ENCODE measurements around the gene B4GALT6. TPM values are rescaled to one million over a fixed set of nuclear protein-coding genes. Genes with fewer than 3 reads are reported as not detected.

B4GALT6 gene
- total RNA-seq, 1 experiment from 2014 or later, result 1.4 TPM

- Histone ChIP-seq H3K9me3 (ENCODE audit: low read length) (no peaks in the 10 kb centered on the region), H3K4me1 (ENCODE audit: insufficient read depth, low read length) (peaks cover 67% of the 10 kb centered on the region), H3K9me2 (replicated peaks; ENCODE audit: low read length) (no peaks in the 10 kb centered on the region), H3K27ac (ENCODE audit: low read length) (peak overlapping the region; percentile 46), H3K4me3 (ENCODE audit: low read length) (no peak overlapping the region), H3K27me3 (ENCODE audit: low read length) (no peaks in the 10 kb centered on the region), H3K36me3 (ENCODE audit: low read depth, low read length) (no peaks in the 10 kb centered on the region), H2AFZ (ENCODE audit: low read length) (no peak overlapping the region), H3F3A (ENCODE audit: low read length, unreplicated experiment) (no peaks in the 10 kb centered on the region), H3K79me2 (ENCODE audit: low read length) (no peaks in the 10 kb centered on the region), H4K20me1 (ENCODE audit: low read length) (no peaks in the 10 kb centered on the region), H3K4me2 (ENCODE audit: low read length) (peak overlapping the region; percentile 46), H3K9ac (ENCODE audit: low read length) (no peak overlapping the region)
- peak; percentile 32 for DNase-seq
- intact Hi-C loops (cut with micrococcal nuclease), result loop anchor here (5.0 kb wide), 2 partner anchors 36 to 76 kb away; partner anchors contain the start of gene B4GALT6
- TF ChIP-seq EZH2phosphoT487 (IDR thresholded peaks at IDR 0.05; ENCODE audit: borderline replicate concordance, low read length), result no peak
- TF ChIP-seq EZH2 (IDR thresholded peaks at IDR 0.05; ENCODE audit: low read length, unreplicated experiment), result no peak
- no peak for TF ChIP-seq CTCF (conservative IDR thresholded peaks at IDR 0.05; ENCODE audit: low read depth, low read length)
- no peak for ATAC-seq
- BruUV-seq (replicated peaks), result no TSS peak
- ChIA-PET POLR2A (ENCODE audit: unreplicated experiment) (no interaction called here), CTCF (no interaction called here)
Observed at GRCh38 chr18:31646332-31647126, 37.9 kb downstream of the B4GALT6 start.

- no peak for ATAC-seq
- POLR2A ChIA-PET (ENCODE audit: unreplicated experiment), result no interaction called here
- TF ChIP-seq CTCF (conservative IDR thresholded peaks at IDR 0.05; ENCODE audit: low read depth, low read length) (no peak), EZH2 (IDR thresholded peaks at IDR 0.05; ENCODE audit: low read length, unreplicated experiment) (no peak), EZH2phosphoT487 (IDR thresholded peaks at IDR 0.05; ENCODE audit: borderline replicate concordance, low read length) (no peak)
- Histone ChIP-seq H3K4me1 (ENCODE audit: insufficient read depth, low read length) (peaks cover 67% of the 10 kb centered on the region), H3K79me2 (ENCODE audit: low read length) (no peaks in the 10 kb centered on the region), H3K9me2 (replicated peaks; ENCODE audit: low read length) (no peaks in the 10 kb centered on the region), H3K9ac (ENCODE audit: low read length) (no peak overlapping the region), H3K4me3 (ENCODE audit: low read length) (no peak overlapping the region), H3K27me3 (ENCODE audit: low read length) (no peaks in the 10 kb centered on the region), H3K4me2 (ENCODE audit: low read length) (no peak overlapping the region), H4K20me1 (ENCODE audit: low read length) (no peaks in the 10 kb centered on the region), H3K9me3 (ENCODE audit: low read length) (no peaks in the 10 kb centered on the region), H3F3A (ENCODE audit: low read length, unreplicated experiment) (no peaks in the 10 kb centered on the region), H3K27ac (ENCODE audit: low read length) (no peak overlapping the region), H2AFZ (ENCODE audit: low read length) (no peak overlapping the region), H3K36me3 (ENCODE audit: low read depth, low read length) (no peaks in the 10 kb centered on the region)
- intact Hi-C loops (cut with micrococcal nuclease), result loop anchor here (5.0 kb wide), 2 partner anchors 37 to 77 kb away; partner anchors contain the start of gene B4GALT6
- no peak for DNase-seq
- BruUV-seq (replicated peaks), result no TSS peak
- CTCF ChIA-PET, result no interaction called here
Observed at GRCh38 chr18:31645411-31645810, 39.0 kb downstream of the B4GALT6 start.

GRCh38 chr18:31643003-31643402, 41.4 kb downstream of the B4GALT6 start:
- Histone ChIP-seq H2AFZ (ENCODE audit: low read length) (no peak overlapping the region), H3K4me1 (ENCODE audit: insufficient read depth, low read length) (peaks cover 46% of the 10 kb centered on the region), H3K9me3 (ENCODE audit: low read length) (no peaks in the 10 kb centered on the region), H3K36me3 (ENCODE audit: low read depth, low read length) (no peaks in the 10 kb centered on the region), H3K4me3 (ENCODE audit: low read length) (no peak overlapping the region), H3K27ac (ENCODE audit: low read length) (no peak overlapping the region), H3K79me2 (ENCODE audit: low read length) (no peaks in the 10 kb centered on the region), H3K4me2 (ENCODE audit: low read length) (no peak overlapping the region), H3K27me3 (ENCODE audit: low read length) (no peaks in the 10 kb centered on the region), H3K9ac (ENCODE audit: low read length) (no peak overlapping the region), H4K20me1 (ENCODE audit: low read length) (no peaks in the 10 kb centered on the region), H3F3A (ENCODE audit: low read length, unreplicated experiment) (no peaks in the 10 kb centered on the region), H3K9me2 (replicated peaks; ENCODE audit: low read length) (no peaks in the 10 kb centered on the region)
- peak; percentile 63 for ATAC-seq
- BruUV-seq (replicated peaks), result no TSS peak
- ChIA-PET CTCF (interaction anchor here (0.5 kb wide), 1 partner anchor 130 kb away, joined by 3 read pairs; no protein-coding TSS in a partner anchor), POLR2A (ENCODE audit: unreplicated experiment) (no interaction called here)
- peak; percentile 48 for DNase-seq
- intact Hi-C loops (cut with micrococcal nuclease), result no loop called here
- no peak for TF ChIP-seq EZH2phosphoT487 (IDR thresholded peaks at IDR 0.05; ENCODE audit: borderline replicate concordance, low read length)
- no peak for TF ChIP-seq EZH2 (IDR thresholded peaks at IDR 0.05; ENCODE audit: low read length, unreplicated experiment)
- TF ChIP-seq CTCF (conservative IDR thresholded peaks at IDR 0.05; ENCODE audit: low read depth, low read length), result no peak

Data from PC-3 (cell line).